Measurements from ENCODE around the gene SMPD2. TPM values are rescaled to one million over a fixed set of nuclear protein-coding genes. Genes with fewer than 3 reads are reported as not detected.
A peak's percentile ranks its signal among the peaks of the same experiment; 100 is the strongest.

The SMPD2 gene
- total and polyA plus RNA-seq, 9 of the 15 experiments (the other 6 are each of a cell fraction or from before 2014, with no cell fraction given), result 0.13 to 21.8 (median 18.3) TPM

- TF ChIP-seq ARID3A (IDR thresholded peaks at IDR 0.05; ENCODE audit: borderline replicate concordance, low read depth, low read length) (peak; percentile 24; the same call in 1 of the 2 replicates), IRF1 (CRISPR knock-in tag; IDR thresholded peaks at IDR 0.05; ENCODE audit: borderline replicate concordance) (no peak), ZBTB7A (IDR thresholded peaks at IDR 0.05; ENCODE audit: borderline replicate concordance, control insufficient read depth, low read depth, low read length) (no peak), FOXO4 (CRISPR knock-in tag; IDR thresholded peaks at IDR 0.05) (no peak), CC2D1A (IDR thresholded peaks at IDR 0.05) (0 out of 2 replicates have a peak, but pooled peaks have one; percentile 28), AFF1 (IDR thresholded peaks at IDR 0.05; ENCODE audit: low read depth in 1 of 2, partially characterized antibody in 2 of 2) (no peak), MTF1 (CRISPR knock-in tag; IDR thresholded peaks at IDR 0.05; ENCODE audit: borderline replicate concordance) (no peak), CTBP1 (IDR thresholded peaks at IDR 0.05; ENCODE audit: borderline replicate concordance) (0 out of 2 replicates have a peak, but pooled peaks have one; percentile 32), ZHX1 (conservative IDR thresholded peaks at IDR 0.05; ENCODE audit: low read length) (no peak)
These were observed 43.5 kb upstream of the SMPD2 start (continued) for GRCh38 chr6:109397020-109397419.
